T-cell (primary cell): ENCODE data around the gene NPHP4. TPM values are rescaled to one million over a fixed set of nuclear protein-coding genes. Genes with fewer than 3 reads are reported as not detected.

ENCODE experiments used
- ATAC-seq, 4 experiments: fragments of 200-7000 bp in 3 of 4; fragments of 150-1000 bp in 1 of 4; cut with Tn5 transposase; replicated peaks in 1 of 4; 1 replicate in 3 of 4; 2 replicates in 1 of 4; pipeline ENCODE4 v1.10.0; 2021; ENCODE audit warnings: moderate library complexity in 3 of 4, mild to moderate bottlenecking in 2 of 4, moderate number of reproducible peaks in 1 of 4
- CTCF ChIA-PET, 2 donors: fragments of 300-600 bp; sonication (Branson Sonifier 250); formaldehyde crosslinking; loops; one replicate each; lab custom pipeline; 2022; ENCODE audit warnings: antibody characterized with exemption in 2 of 2; lab: Charles Lee
- POLR2A ChIA-PET, 2 donors: fragments of 300-600 bp; sonication (Branson Sonifier 250); formaldehyde crosslinking; loops; one replicate each; lab custom pipeline; 2022; ENCODE audit warnings: antibody characterized with exemption in 2 of 2; lab: Charles Lee
- DNase-seq, 35 experiments: peaks; one replicate each; pipeline versions ENCODE4 v3.0.0 to v3.0.0-alpha.2; 2013 to 2023
- H3K27ac ChIP-seq: one replicate; pipeline ENCODE4 v1.5.1; 2013; ENCODE audit warnings: low read length
- H3K27me3 ChIP-seq, 2 experiments: replicated peaks in 1 of 2; 1 replicate in 1 of 2; 2 replicates in 1 of 2; pipeline versions ENCODE4 v1.6.1 to v1.7.0; 2013; ENCODE audit warnings: low read length in 1 of 2, mixed read lengths in 1 of 2; ENCODE audit not compliant: control insufficient read depth in 2 of 2, insufficient read depth in 2 of 2; ENCODE audit errors: extremely low read depth in 1 of 2
- H3K36me3 ChIP-seq, 2 donors: 1 replicate in 1 of 2; 2 replicates in 1 of 2; pipeline versions ENCODE4 v1.6.1 to v1.7.0; 2013; ENCODE audit warnings: low read length in 1 of 2; ENCODE audit not compliant: control insufficient read depth in 2 of 2, insufficient read depth in 1 of 2; ENCODE audit errors: extremely low read depth in 1 of 2
- H3K4me1 ChIP-seq, 2 experiments: 1 replicate in 1 of 2; 2 replicates in 1 of 2; pipeline versions ENCODE4 v1.6.1 to v1.7.0; 2013; ENCODE audit warnings: low read length in 2 of 2, mixed read lengths in 1 of 2; ENCODE audit not compliant: insufficient read depth in 2 of 2, control insufficient read depth in 1 of 2; ENCODE audit errors: extremely low read depth in 1 of 2
- H3K4me3 ChIP-seq, 2 donors: 1 replicate in 1 of 2; 2 replicates in 1 of 2; pipeline versions ENCODE4 v1.5.1 to v1.7.0; 2013; ENCODE audit warnings: mild to moderate bottlenecking in 2 of 2, low read length in 1 of 2, moderate library complexity in 1 of 2; ENCODE audit not compliant: control insufficient read depth in 1 of 2; ENCODE audit errors: extremely low read depth in 1 of 2
- H3K9me3 ChIP-seq: 2 replicates; pipeline ENCODE4 v1.7.0; 2013
- H3K27ac Mint-ChIP-seq, 2 donors: one replicate each; pipeline ENCODE4 v1.8.0; 2020 to 2021; ENCODE audit warnings: mild to moderate bottlenecking in 2 of 2, mixed read lengths in 2 of 2
- H3K27me3 Mint-ChIP-seq, 2 donors: one replicate each; pipeline ENCODE4 v1.8.0; 2021 to 2022; ENCODE audit warnings: mixed read lengths in 2 of 2
- H3K36me3 Mint-ChIP-seq: one replicate; pipeline ENCODE4 v1.8.0; 2021; ENCODE audit warnings: mixed read lengths
- H3K4me1 Mint-ChIP-seq, 3 donors: one replicate each; pipeline ENCODE4 v1.8.0; 2020 to 2022; ENCODE audit warnings: mixed read lengths in 3 of 3, mild to moderate bottlenecking in 1 of 3
- H3K4me3 Mint-ChIP-seq, 3 donors: one replicate each; pipeline ENCODE4 v1.8.0; 2020 to 2022; ENCODE audit warnings: mild to moderate bottlenecking in 3 of 3, mixed read lengths in 3 of 3, moderate library complexity in 3 of 3
- H3K9me3 Mint-ChIP-seq, 3 donors: one replicate each; pipeline ENCODE4 v1.8.0; 2020 to 2022; ENCODE audit warnings: mixed read lengths in 3 of 3
- WGBS: methylation state at CpG from one replicate; pipeline ENCODE4 v1.1.5; 2013; ENCODE audit warnings: missing lambda C conversion rate; ENCODE audit not compliant: insufficient coverage; 5-methylcytosine and 5-hydroxymethylcytosine counted together
- total RNA-seq, 35 experiments: library from RNA in 6 of 35; stranded (reverse) in 6 of 35; fragments of 120-200 nt in 1 of 35; gene quantifications; one replicate each; pipeline versions ENCODE4 v1.2.1 to v1.2.4 and lab custom pipeline; 2013 to 2026

Gene NPHP4
- total RNA-seq, 5 donors from 2014 or later (not counting 1 experiment from before 2014, with no cell fraction given) = 9.0 to 10.5 (median 9.8) TPM

DNA sequence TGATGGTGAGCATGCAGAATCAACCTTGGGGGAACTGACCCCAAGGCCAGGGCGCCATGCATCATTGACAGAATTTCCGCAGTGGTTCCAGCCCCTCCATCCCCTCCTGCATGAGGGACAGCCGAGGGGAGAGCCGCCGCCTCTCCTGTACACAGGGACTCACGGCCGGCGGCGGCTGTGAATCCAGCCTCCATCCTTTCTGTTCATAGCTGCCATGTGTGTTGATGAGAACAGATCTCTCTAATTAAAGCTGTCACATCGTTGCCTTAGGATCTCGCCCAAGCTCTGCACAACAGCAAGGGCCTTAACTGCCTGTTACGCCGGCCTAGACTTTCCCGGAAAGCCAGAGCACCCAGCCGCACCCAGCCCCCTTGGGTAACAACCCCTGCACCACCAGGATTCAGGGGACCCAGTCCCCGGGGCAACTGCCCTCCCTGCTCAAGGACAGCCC, 151.6 kb downstream of the NPHP4 start:
- peaks cover 0 to 23% of the 10 kb centered on the region in 2 experiments for H3K27me3 ChIP-seq
- no peak for ATAC-seq
- no peaks in the 10 kb centered on the region for H3K36me3 ChIP-seq
- Mint-ChIP-seq H3K27me3 (peaks cover 2 to 13% of the 10 kb centered on the region in 2 donors), H3K4me1 (peaks cover 0 to 6% (median 0%) of the 10 kb centered on the region in 3 donors), H3K4me3 (no peak overlapping the region), H3K27ac (no peak overlapping the region), H3K9me3 (no peaks in the 10 kb centered on the region), H3K36me3 (no peaks in the 10 kb centered on the region)
- H3K4me3 ChIP-seq = no peak overlapping the region
- ChIA-PET CTCF (no interaction called here), POLR2A (no interaction called here)
- H3K9me3 ChIP-seq = no peaks in the 10 kb centered on the region
- WGBS = 78% methylated on average over 9 of the region's 16 CpGs
- no peak for DNase-seq
- H3K27ac ChIP-seq = no peak overlapping the region
- H3K4me1 ChIP-seq = no peaks in the 10 kb centered on the region

DNA sequence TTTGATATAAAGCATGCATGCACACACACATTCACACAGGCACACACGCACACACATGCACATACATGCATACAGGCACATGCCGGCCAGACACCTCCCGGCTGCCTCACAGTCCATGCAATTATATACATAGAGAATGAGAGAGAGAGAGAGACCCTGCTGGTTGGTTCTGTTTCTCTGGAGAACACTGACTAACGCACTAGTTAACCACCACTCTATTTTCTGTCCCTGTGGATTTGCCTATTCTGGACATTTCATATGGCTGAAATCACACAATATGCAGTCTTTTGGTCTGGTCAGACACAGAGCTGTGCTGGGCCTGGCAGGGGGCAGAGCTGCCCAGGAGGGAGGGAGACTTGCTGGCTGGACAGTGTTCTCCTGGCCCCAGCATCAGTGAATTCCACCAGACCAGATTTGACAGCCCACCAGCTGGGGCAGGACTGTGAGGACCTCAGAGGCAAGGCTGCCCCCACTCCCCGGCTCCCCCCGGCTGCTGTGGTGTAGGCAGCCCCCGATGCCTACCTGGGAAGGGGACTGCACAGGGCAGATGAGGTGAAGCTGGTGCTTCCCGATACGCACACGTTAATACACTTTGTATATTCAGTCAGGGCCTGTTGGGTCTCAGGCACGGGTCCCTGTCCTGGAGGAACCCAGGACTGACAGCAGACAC, 152.2 kb downstream of the NPHP4 start:
- 83% methylated on average over 7 of the region's 11 CpGs for WGBS
- no peak overlapping the region for H3K4me3 Mint-ChIP-seq

DNA sequence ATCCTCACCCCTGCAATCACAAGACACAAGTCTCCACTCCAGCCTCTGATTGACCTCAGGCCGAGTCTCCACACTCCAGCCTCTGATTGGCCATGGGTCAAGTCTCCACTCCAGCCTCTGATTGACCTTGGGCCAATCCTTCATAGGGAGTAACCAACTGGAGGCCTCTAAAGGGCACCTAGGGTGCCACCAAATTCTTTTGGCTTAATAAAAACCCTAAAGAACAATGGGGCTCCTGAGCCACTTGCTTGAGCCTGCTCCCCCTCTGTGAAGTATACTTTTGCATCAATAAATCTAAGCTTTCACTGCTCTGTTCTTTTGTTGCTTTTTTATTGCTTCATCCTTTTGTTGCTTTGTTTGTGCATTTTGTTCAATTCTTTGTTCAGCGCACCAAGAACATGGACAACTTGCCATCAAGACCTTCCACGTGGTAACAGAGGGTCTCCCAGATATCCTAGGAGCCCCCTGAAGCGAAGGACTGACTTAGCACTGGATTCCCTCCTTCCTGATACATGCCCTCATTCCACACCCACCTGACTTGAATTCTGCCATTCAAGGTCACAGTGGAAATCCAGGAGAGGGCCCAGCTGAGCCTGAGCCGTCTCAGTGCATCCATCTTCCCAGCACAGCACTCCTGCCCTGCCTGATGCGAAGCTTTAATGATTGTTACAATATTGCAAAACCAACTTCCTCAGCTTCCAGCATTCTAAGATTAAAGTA, 152.9 kb downstream of the NPHP4 start:
- peaks cover 0 to 27% of the 10 kb centered on the region in 2 experiments for H3K27me3 ChIP-seq
- ATAC-seq (no peak), DNase-seq (no peak)
- Mint-ChIP-seq H3K27ac (no peak overlapping the region), H3K36me3 (no peaks in the 10 kb centered on the region), H3K4me3 (no peak overlapping the region), H3K9me3 (no peaks in the 10 kb centered on the region), H3K4me1 (peaks cover 0 to 6% (median 0%) of the 10 kb centered on the region in 3 donors), H3K27me3 (peaks cover 0 to 12% of the 10 kb centered on the region in 2 donors)
- no peaks in the 10 kb centered on the region for H3K36me3 ChIP-seq
- ChIA-PET CTCF (no interaction called here), POLR2A (no interaction called here)
- no peak overlapping the region for H3K4me3 ChIP-seq
- no peak overlapping the region for H3K27ac ChIP-seq
- H3K4me1 ChIP-seq = no peaks in the 10 kb centered on the region
- 68% methylated on average over 4 of the region's 6 CpGs for whole genome bisulfite sequencing
- H3K9me3 ChIP-seq = no peaks in the 10 kb centered on the region

More for the DNA sequence above, 152.2 kb downstream of the NPHP4 start:
- ChIA-PET CTCF (no interaction called here), POLR2A (no interaction called here)
- Mint-ChIP-seq H3K27me3 (peaks cover 0 to 10% of the 10 kb centered on the region in 2 donors), H3K36me3 (no peaks in the 10 kb centered on the region), H3K9me3 (no peaks in the 10 kb centered on the region), H3K27ac (no peak overlapping the region), H3K4me1 (peaks cover 0 to 6% (median 0%) of the 10 kb centered on the region in 3 donors)
- no peak overlapping the region for H3K4me3 ChIP-seq
- peaks cover 0 to 26% of the 10 kb centered on the region in 2 experiments for H3K27me3 ChIP-seq
- H3K4me1 ChIP-seq = no peaks in the 10 kb centered on the region
- DNase-seq (no peak), ATAC-seq (no peak)
- H3K9me3 ChIP-seq = no peaks in the 10 kb centered on the region
- H3K27ac ChIP-seq = no peak overlapping the region
- no peaks in the 10 kb centered on the region for H3K36me3 ChIP-seq

DNA sequence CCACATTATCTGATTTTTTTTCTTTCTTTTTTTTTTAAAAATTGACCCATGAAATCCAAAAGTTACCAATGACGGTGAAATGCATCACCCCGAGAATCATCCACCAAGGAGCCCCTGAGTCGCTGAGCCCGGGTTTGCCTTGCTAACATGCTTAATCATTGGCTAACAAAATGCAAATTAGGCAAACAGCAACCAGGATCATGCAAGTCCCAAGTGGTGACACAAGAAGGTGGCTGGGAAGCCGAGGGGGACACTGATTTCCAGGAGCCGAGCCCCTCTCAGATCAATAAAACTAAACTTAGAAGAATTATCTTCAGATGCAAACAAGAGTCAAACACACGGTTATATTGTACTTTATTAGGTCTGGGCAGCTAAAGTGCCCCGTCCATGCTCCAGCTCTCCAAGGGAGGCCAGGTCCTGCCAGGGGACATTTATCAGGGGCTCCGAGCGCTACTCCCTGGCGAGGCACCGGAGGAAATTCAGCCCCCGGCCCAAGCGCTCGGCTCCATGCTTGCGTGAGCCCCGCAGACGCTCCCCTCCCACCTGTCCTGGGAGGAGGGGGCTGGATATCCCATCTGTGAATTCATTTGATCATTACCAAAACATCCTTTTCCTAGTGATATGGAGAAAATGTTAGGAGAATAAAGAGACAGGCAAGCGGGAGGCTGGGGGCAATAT, 154.1 kb downstream of the NPHP4 start:
- H3K4me3 Mint-ChIP-seq = no peak overlapping the region
- H3K36me3 ChIP-seq = no peaks in the 10 kb centered on the region
- H3K9me3 Mint-ChIP-seq = no peaks in the 10 kb centered on the region
- H3K27ac Mint-ChIP-seq = no peak overlapping the region
- H3K4me1 ChIP-seq = no peaks in the 10 kb centered on the region
- H3K27ac ChIP-seq = no peak overlapping the region
- DNase-seq (no peak), ATAC-seq (no peak)
- H3K27me3 ChIP-seq = peaks cover 0 to 21% of the 10 kb centered on the region in 2 experiments
- H3K4me1 Mint-ChIP-seq = peaks cover 0 to 6% (median 0%) of the 10 kb centered on the region in 3 donors
- no peaks in the 10 kb centered on the region for H3K9me3 ChIP-seq
- H3K27me3 Mint-ChIP-seq = peaks cover 0 to 10% of the 10 kb centered on the region in 2 donors
- WGBS = 72% methylated on average over 9 of the region's 19 CpGs
- H3K4me3 ChIP-seq = no peak overlapping the region
- H3K36me3 Mint-ChIP-seq = no peaks in the 10 kb centered on the region
- CTCF ChIA-PET = no interaction called here
- POLR2A ChIA-PET = no interaction called here

DNA sequence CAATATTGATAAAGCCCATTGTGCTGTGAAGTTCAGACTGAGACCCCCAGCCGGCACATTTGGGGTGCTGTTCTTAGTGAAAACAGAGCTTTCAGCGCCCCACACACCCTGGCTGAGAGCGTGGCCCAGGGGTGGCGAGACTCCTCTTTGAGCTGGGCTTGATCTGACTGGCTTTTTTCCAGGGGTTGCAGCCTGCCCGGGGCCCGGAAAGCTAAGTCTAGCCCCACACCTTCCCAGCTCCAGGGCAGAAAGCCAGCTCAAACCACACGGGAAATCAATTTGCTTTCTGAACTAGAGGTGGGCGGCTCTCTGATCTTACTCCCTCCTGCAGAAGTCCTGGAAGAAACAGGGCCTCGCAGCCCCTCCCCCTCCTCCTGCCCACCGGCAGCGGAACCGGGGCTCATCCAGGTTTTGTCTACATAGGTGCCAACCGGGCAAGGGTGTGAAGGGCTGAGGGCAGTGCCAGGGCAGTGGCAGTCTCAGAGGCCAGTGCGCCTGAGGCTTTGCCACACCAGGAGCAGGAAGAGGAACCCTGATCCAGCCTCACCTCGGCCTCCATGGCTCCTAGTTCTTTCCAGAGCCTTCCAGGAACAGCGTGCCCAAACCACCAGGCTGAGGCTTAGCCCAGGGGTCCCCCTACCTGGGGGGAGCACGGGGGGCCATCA, 155.3 kb downstream of the NPHP4 start:
- no peaks in the 10 kb centered on the region for H3K36me3 ChIP-seq
- DNase-seq (no peak), ATAC-seq (no peak)
- H3K27me3 Mint-ChIP-seq = peaks cover 0 to 10% of the 10 kb centered on the region in 2 donors
- H3K27ac Mint-ChIP-seq = no peak overlapping the region
- no peak overlapping the region for H3K4me3 ChIP-seq
- H3K27me3 ChIP-seq = peaks cover 0 to 31% of the 10 kb centered on the region in 2 experiments
- CTCF ChIA-PET = no interaction called here
- H3K27ac ChIP-seq = no peak overlapping the region
- H3K4me1 Mint-ChIP-seq = peaks cover 0 to 6% (median 0%) of the 10 kb centered on the region in 3 donors
- no peaks in the 10 kb centered on the region for H3K9me3 ChIP-seq
- 24% methylated on average over 11 of the region's 17 CpGs for WGBS
- POLR2A ChIA-PET = no interaction called here
- H3K4me1 ChIP-seq = no peaks in the 10 kb centered on the region
- no peaks in the 10 kb centered on the region for H3K9me3 Mint-ChIP-seq
- no peaks in the 10 kb centered on the region for H3K36me3 Mint-ChIP-seq
- H3K4me3 Mint-ChIP-seq = no peak overlapping the region

DNA sequence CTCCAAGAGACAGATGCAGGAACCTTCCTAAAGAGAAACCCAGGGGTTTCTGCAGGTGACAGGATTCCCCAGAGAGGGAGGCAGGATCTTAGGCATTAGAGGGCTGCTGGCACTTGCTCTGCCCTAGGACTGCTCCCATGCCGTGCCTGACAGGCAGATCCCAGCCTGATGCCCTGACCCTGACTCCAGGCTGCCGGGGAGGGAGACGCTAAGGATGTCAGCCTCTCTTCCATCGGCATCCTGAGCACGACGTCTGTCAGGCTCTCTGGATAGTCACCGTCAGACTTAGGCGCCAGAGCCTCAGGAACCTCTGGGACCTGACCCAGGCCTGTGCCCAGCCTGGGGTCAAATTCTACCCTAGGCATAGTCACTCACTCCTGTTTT, 157.1 kb downstream of the NPHP4 start:
- DNase-seq = no peak
- Mint-ChIP-seq H3K27ac (no peak overlapping the region), H3K9me3 (no peaks in the 10 kb centered on the region), H3K4me1 (peaks cover 0 to 6% (median 0%) of the 10 kb centered on the region in 3 donors), H3K27me3 (peaks cover 0 to 14% of the 10 kb centered on the region in 2 donors), H3K4me3 (no peak overlapping the region), H3K36me3 (no peaks in the 10 kb centered on the region)
- no peaks in the 10 kb centered on the region for H3K9me3 ChIP-seq
- no peaks in the 10 kb centered on the region for H3K36me3 ChIP-seq
- H3K4me1 ChIP-seq = no peaks in the 10 kb centered on the region
- no peak overlapping the region for H3K4me3 ChIP-seq
- ATAC-seq = no peak
- WGBS = 80% methylated on average over 6 of the region's 8 CpGs
- ChIA-PET POLR2A (no interaction called here), CTCF (no interaction called here)
- peaks cover 0 to 43% of the 10 kb centered on the region in 2 experiments for H3K27me3 ChIP-seq
- no peak overlapping the region for H3K27ac ChIP-seq
